Type B pancreatic cell (in vitro differentiated cells): ENCODE measurements around the gene NOD2. TPM values are rescaled to one million over a fixed set of nuclear protein-coding genes. Genes with fewer than 3 reads are reported as not detected.
A peak's percentile ranks its signal among the peaks of the same experiment; 100 is the strongest.

ENCODE experiments used
- DNase-seq: peaks from one replicate; pipeline ENCODE4 v3.0.0; 2021; ENCODE audit warnings: mixed read lengths; ENCODE audit not compliant: unreplicated experiment; ENCODE audit errors: extremely low spot score
- H3K27ac Mint-ChIP-seq: 2 replicates; pipeline ENCODE4 v1.8.0; 2021; ENCODE audit warnings: mild to moderate bottlenecking, mixed read lengths
- H3K27me3 Mint-ChIP-seq: 2 replicates; pipeline ENCODE4 v1.8.0; 2021; ENCODE audit warnings: mixed read lengths
- H3K36me3 Mint-ChIP-seq: 2 replicates; pipeline ENCODE4 v1.8.0; 2021; ENCODE audit warnings: mixed read lengths
- H3K4me1 Mint-ChIP-seq: one replicate; pipeline ENCODE4 v1.8.0; 2021; ENCODE audit warnings: mixed read lengths; ENCODE audit not compliant: unreplicated experiment
- H3K4me3 Mint-ChIP-seq: 2 replicates; pipeline ENCODE4 v1.8.0; 2021; ENCODE audit warnings: mild to moderate bottlenecking, mixed read lengths
- H3K9me3 Mint-ChIP-seq: 2 replicates; pipeline ENCODE4 v1.8.0; 2021; ENCODE audit warnings: mixed read lengths
- total RNA-seq: library from RNA; stranded (reverse); gene quantifications from 2 replicates; pipeline ENCODE4 v1.2.1, GENCODE V29; 2021; ENCODE audit warnings: low replicate concordance
- TF ChIP-seq, protein P1 (sequence below): fragments of 200-600 bp; sonication (generic); conservative IDR thresholded peaks from 2 replicates; pipeline ENCODE4 v1.5.0; 2021; ENCODE audit warnings: antibody characterized with exemption, mild to moderate bottlenecking

Gene NOD2
- total RNA-seq, 1 donor from 2014 or later, result 0.31 TPM

GRCh38 chr16:50673496-50674275 is 19.7 kb upstream of the NOD2 start:
- Mint-ChIP-seq H3K9me3 (peaks cover 8% of the 10 kb centered on the region), H3K36me3 (peaks cover 6% of the 10 kb centered on the region), H3K27ac (no peak overlapping the region), H3K27me3 (no peaks in the 10 kb centered on the region), H3K4me3 (no peak overlapping the region), H3K4me1 (peaks cover 7% of the 10 kb centered on the region)
- TF ChIP-seq, protein P1, sequence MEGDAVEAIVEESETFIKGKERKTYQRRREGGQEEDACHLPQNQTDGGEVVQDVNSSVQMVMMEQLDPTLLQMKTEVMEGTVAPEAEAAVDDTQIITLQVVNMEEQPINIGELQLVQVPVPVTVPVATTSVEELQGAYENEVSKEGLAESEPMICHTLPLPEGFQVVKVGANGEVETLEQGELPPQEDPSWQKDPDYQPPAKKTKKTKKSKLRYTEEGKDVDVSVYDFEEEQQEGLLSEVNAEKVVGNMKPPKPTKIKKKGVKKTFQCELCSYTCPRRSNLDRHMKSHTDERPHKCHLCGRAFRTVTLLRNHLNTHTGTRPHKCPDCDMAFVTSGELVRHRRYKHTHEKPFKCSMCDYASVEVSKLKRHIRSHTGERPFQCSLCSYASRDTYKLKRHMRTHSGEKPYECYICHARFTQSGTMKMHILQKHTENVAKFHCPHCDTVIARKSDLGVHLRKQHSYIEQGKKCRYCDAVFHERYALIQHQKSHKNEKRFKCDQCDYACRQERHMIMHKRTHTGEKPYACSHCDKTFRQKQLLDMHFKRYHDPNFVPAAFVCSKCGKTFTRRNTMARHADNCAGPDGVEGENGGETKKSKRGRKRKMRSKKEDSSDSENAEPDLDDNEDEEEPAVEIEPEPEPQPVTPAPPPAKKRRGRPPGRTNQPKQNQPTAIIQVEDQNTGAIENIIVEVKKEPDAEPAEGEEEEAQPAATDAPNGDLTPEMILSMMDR, result no peak
- no peak for DNase-seq

DNA sequence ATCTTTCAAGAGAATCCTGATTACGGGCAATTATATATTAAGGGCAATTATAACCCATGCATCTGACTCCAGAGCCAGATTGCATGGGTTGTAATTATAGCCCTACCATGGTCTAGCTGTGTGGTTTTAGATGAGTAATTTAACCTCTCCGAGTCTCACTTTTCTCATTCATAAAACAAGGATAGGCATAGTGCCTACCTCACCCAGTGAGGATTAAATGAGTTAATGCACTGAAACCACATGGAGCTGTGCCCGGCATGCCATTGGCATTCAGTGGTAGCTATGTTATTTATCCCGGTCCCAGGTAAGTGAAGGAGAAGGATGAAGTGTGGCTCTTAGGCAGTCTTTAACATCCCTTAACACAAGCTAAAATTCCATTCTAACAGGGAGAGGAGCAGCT is 18.6 kb upstream of the NOD2 start:
- Mint-ChIP-seq H3K4me3 (no peak overlapping the region), H3K9me3 (peaks cover 8% of the 10 kb centered on the region), H3K27ac (no peak overlapping the region), H3K4me1 (peaks cover 5% of the 10 kb centered on the region), H3K36me3 (peaks cover 6% of the 10 kb centered on the region), H3K27me3 (no peaks in the 10 kb centered on the region)
- TF ChIP-seq, protein P1, result no peak
- no peak for DNase-seq

- TF ChIP-seq, protein P1, result no peak
- peaks cover 5% of the 10 kb centered on the region for H3K4me1 Mint-ChIP-seq
- H3K27ac Mint-ChIP-seq, result no peak overlapping the region
- peaks cover 8% of the 10 kb centered on the region for H3K9me3 Mint-ChIP-seq
- peaks cover 6% of the 10 kb centered on the region for H3K36me3 Mint-ChIP-seq
- H3K4me3 Mint-ChIP-seq, result no peak overlapping the region
- no peak for DNase-seq
- no peaks in the 10 kb centered on the region for H3K27me3 Mint-ChIP-seq
Measured at GRCh38 chr16:50675686-50676610, 17.5 kb upstream of the NOD2 start.

DNA sequence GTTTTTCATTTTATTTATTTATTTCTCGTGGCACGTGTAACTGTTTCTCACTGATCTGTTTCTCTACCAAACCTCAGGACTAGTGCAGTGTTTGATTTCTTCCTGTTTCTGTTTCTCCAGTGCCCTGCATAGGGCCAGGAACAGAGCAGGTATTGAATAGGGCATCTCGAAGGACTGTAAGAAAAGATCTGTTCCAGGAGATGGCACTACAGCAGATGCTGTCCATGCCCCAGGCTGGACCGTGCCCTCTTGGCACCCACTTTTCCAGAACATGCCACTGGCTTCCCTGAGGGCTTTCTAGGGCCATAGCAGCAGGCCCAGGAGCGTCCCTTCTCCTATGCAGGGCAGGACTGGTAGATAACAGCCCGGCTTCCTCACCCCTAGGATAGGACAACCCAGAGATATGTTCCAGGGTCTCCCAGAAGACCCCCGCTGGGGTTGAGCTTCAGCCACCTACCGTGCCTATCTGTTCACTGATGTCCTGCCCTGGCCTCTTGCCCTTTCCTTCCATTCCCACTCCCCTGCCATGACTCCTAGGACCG is 16.7 kb upstream of the NOD2 start:
- H3K27me3 Mint-ChIP-seq, result no peaks in the 10 kb centered on the region
- no peak overlapping the region for H3K4me3 Mint-ChIP-seq
- TF ChIP-seq, protein P1, result no peak
- H3K4me1 Mint-ChIP-seq, result peaks cover 5% of the 10 kb centered on the region
- no peaks in the 10 kb centered on the region for H3K36me3 Mint-ChIP-seq
- peaks cover 2% of the 10 kb centered on the region for H3K9me3 Mint-ChIP-seq
- H3K27ac Mint-ChIP-seq, result no peak overlapping the region
- DNase-seq, result no peak

DNA sequence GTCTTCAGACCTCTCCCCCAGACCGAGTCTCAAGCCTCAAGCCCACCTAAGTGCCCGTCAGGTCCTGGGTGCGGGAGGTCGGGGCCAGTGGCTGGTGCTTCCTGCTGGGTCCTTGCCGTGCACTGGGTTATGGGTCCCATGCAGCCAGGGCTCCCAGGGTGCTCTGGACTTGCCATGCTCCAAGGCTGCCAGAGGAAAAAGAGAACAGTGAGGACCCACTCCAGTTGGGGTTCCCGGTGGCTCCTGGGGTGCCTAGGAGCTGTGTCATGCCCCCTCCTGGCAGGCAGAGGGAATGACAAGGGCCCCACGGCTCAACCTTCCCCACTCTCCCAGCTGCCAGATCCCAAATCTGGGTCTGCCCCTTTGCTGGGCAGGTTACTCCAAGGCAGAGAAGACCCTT is 16.1 kb upstream of the NOD2 start:
- Mint-ChIP-seq H3K36me3 (no peaks in the 10 kb centered on the region), H3K4me3 (no peak overlapping the region)
- DNase-seq, result no peak

More for the DNA sequence above, 16.1 kb upstream of the NOD2 start:
- TF ChIP-seq, protein P1, result peak; percentile 68
- H3K27me3 Mint-ChIP-seq, result no peaks in the 10 kb centered on the region
- no peak overlapping the region for H3K27ac Mint-ChIP-seq
- H3K4me1 Mint-ChIP-seq, result peaks cover 5% of the 10 kb centered on the region
- no peaks in the 10 kb centered on the region for H3K9me3 Mint-ChIP-seq
